NT2/D1 (cell line): Measurements from ENCODE around the gene GRM7.

Source experiments
- SUZ12 ChIP-seq: IDR thresholded peaks from 2 replicates; pipeline ENCODE4 v1.6.1; 2011; ENCODE audit not compliant: insufficient read length, insufficient read depth; ENCODE audit errors: extremely low read depth
- ZNF274 ChIP-seq: IDR thresholded peaks from 2 replicates; pipeline ENCODE4 v1.6.1; 2011; ENCODE audit warnings: mild to moderate bottlenecking, low read depth, low read length

DNA sequence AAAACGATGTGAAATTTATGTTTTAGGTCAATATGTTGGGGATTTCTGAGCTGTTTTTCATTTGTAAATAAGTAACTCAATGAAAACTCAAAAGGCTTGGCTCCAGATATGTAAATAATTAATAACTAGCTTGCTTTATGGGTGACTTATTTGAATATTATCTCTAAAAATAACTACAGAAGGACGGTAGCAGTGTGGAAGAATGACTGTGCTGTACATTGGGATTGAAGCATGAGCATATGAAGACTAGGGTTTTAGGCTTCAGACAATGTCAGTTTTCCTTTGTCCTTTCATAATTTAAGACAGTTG is 343.9 kb downstream of the GRM7 start:
- TF ChIP-seq SUZ12 = no peak
- no peak for TF ChIP-seq ZNF274
